ENCODE measurements around the gene SHF. TPM values are rescaled to one million over a fixed set of nuclear protein-coding genes. Genes with fewer than 3 reads are reported as not detected.

SHF gene
- total and polyA plus RNA-seq, 2 experiments from 2014 or later, result 0.32 to 0.93 TPM

DNA sequence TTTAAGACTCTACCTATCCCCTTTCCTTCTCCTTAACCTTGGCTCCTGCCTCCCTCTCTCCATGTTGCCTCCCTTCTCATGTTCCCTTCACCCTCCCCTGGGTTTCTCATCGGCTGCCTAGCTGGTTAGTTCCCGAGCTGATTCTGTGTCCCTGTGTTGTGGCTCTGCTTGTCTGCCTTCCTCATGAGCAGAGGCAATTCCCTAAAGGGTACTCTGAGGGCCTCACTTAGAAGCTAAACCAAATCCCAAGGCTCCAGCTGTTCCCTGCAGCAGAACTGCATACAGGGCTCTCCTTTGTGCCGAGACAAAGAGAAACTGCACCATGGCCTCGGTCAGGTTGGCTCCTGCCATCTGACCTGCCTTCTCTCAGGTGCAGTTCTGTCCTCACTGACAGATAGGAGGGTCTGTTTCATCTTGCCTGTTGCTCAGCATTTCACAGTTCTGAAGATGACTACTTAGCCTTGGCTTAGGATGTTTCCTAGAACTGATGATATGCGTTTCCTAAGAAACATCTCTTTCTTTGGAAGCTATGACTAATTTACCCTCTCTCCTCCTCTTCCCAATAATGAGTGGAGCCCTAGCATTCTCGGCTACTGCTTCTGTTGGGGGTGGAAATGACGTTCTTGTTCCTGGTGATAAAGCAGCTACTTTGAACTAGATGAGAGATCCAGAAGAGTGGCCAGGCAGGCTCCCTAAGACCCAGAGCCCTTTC, 30.9 kb downstream of the SHF start:
- DNase-seq, result peak; percentile 96
- H3F3A ChIP-seq (ENCODE audit: insufficient read depth), result peaks cover 16% of the 10 kb centered on the region
- TF ChIP-seq EZH2 (IDR thresholded peaks at IDR 0.05; ENCODE audit: insufficient read depth, poor library complexity, severe bottlenecking) (no peak), EZH2phosphoT487 (IDR thresholded peaks at IDR 0.05; ENCODE audit: insufficient read depth, low read depth) (no peak)
- H3K79me2 ChIP-seq (ENCODE audit: insufficient read depth), result no peaks in the 10 kb centered on the region
- whole genome bisulfite sequencing, 2 experiments (ENCODE audit: low coverage in 1 of 2, low lambda C conversion rate in 2 of 2, missing lambda C conversion rate in 2 of 2), result 29 to 31% methylated on average over 7 of the region's 7 CpGs
- H3K9ac ChIP-seq, result peak overlapping the region; percentile 79
- peak overlapping the region; percentile 98 for H3K27ac ChIP-seq
- no peaks in the 10 kb centered on the region for H3K9me2 ChIP-seq (ENCODE audit: insufficient read depth)
- peak overlapping the region; percentile 47 for H2AFZ ChIP-seq
- peak overlapping the region; percentile 68 for H3K4me2 ChIP-seq (ENCODE audit: unreplicated experiment)
- no peaks in the 10 kb centered on the region for H4K20me1 ChIP-seq (ENCODE audit: insufficient read depth)
- H3K27me3 ChIP-seq (replicated peaks; ENCODE audit: insufficient read depth), result no peaks in the 10 kb centered on the region
- no peaks in the 10 kb centered on the region for H3K36me3 ChIP-seq (ENCODE audit: low read depth)
- in situ Hi-C loops (cut with MboI), result no loop called here
- peaks cover 15% of the 10 kb centered on the region for H3K4me1 ChIP-seq (ENCODE audit: insufficient read depth)
- no peaks in the 10 kb centered on the region for H3K9me3 ChIP-seq (ENCODE audit: low read depth)
- 0 out of 2 replicates have a peak overlapping the region, but pooled peaks have one; percentile 9 for H3K4me3 ChIP-seq

- no peak overlapping the region for H3K27ac ChIP-seq
- H3K9ac ChIP-seq, result no peak overlapping the region
- no peak for TF ChIP-seq EZH2phosphoT487 (IDR thresholded peaks at IDR 0.05; ENCODE audit: insufficient read depth, low read depth)
- no peak for TF ChIP-seq EZH2 (IDR thresholded peaks at IDR 0.05; ENCODE audit: insufficient read depth, poor library complexity, severe bottlenecking)
- H3K36me3 ChIP-seq (ENCODE audit: low read depth), result no peaks in the 10 kb centered on the region
- WGBS, 2 experiments (ENCODE audit: low coverage in 1 of 2, low lambda C conversion rate in 2 of 2, missing lambda C conversion rate in 2 of 2), result 90 to 91% methylated on average over 8 of the region's 8 CpGs
- H3K4me3 ChIP-seq, result no peak overlapping the region
- H3F3A ChIP-seq (ENCODE audit: insufficient read depth), result peaks cover 16% of the 10 kb centered on the region
- H2AFZ ChIP-seq, result no peak overlapping the region
- no peaks in the 10 kb centered on the region for H3K27me3 ChIP-seq (replicated peaks; ENCODE audit: insufficient read depth)
- no peaks in the 10 kb centered on the region for H3K79me2 ChIP-seq (ENCODE audit: insufficient read depth)
- in situ Hi-C loops (cut with MboI), result no loop called here
- H3K9me2 ChIP-seq (ENCODE audit: insufficient read depth), result no peaks in the 10 kb centered on the region
- DNase-seq, result no peak
- no peak overlapping the region for H3K4me2 ChIP-seq (ENCODE audit: unreplicated experiment)
- peaks cover 15% of the 10 kb centered on the region for H3K4me1 ChIP-seq (ENCODE audit: insufficient read depth)
- no peaks in the 10 kb centered on the region for H4K20me1 ChIP-seq (ENCODE audit: insufficient read depth)
- no peaks in the 10 kb centered on the region for H3K9me3 ChIP-seq (ENCODE audit: low read depth)
Measured at GRCh38 chr15:45155739-45156138, 32.0 kb downstream of the SHF start.

- no peaks in the 10 kb centered on the region for H4K20me1 ChIP-seq (ENCODE audit: insufficient read depth)
- H3K4me2 ChIP-seq (ENCODE audit: unreplicated experiment), result no peak overlapping the region
- H3F3A ChIP-seq (ENCODE audit: insufficient read depth), result peaks cover 10% of the 10 kb centered on the region
- peaks cover 23% of the 10 kb centered on the region for H3K4me1 ChIP-seq (ENCODE audit: insufficient read depth)
- H3K9me3 ChIP-seq (ENCODE audit: low read depth), result no peaks in the 10 kb centered on the region
- H3K27me3 ChIP-seq (replicated peaks; ENCODE audit: insufficient read depth), result no peaks in the 10 kb centered on the region
- in situ Hi-C loops (cut with MboI), result no loop called here
- H3K9ac ChIP-seq, result no peak overlapping the region
- no peak overlapping the region for H2AFZ ChIP-seq
- WGBS, 2 experiments (ENCODE audit: low coverage in 1 of 2, low lambda C conversion rate in 2 of 2, missing lambda C conversion rate in 2 of 2), result 91 to 92% methylated on average over 30 to 36 of the region's 36 CpGs
- H3K4me3 ChIP-seq, result no peak overlapping the region
- H3K36me3 ChIP-seq (ENCODE audit: low read depth), result no peaks in the 10 kb centered on the region
- DNase-seq, result no peak
- H3K9me2 ChIP-seq (ENCODE audit: insufficient read depth), result no peaks in the 10 kb centered on the region
- TF ChIP-seq EZH2 (IDR thresholded peaks at IDR 0.05; ENCODE audit: insufficient read depth, poor library complexity, severe bottlenecking) (no peak), EZH2phosphoT487 (IDR thresholded peaks at IDR 0.05; ENCODE audit: insufficient read depth, low read depth) (no peak)
- H3K79me2 ChIP-seq (ENCODE audit: insufficient read depth), result no peaks in the 10 kb centered on the region
- no peak overlapping the region for H3K27ac ChIP-seq
Measured at GRCh38 chr15:45151998-45152828, 35.6 kb downstream of the SHF start.

GRCh38 chr15:45150997-45151396, 36.8 kb downstream of the SHF start:
- peaks cover 22% of the 10 kb centered on the region for H3K4me1 ChIP-seq (ENCODE audit: insufficient read depth)
- H3K27ac ChIP-seq, result no peak overlapping the region
- H2AFZ ChIP-seq, result no peak overlapping the region
- in situ Hi-C loops (cut with MboI), result no loop called here
- H3K4me2 ChIP-seq (ENCODE audit: unreplicated experiment), result no peak overlapping the region
- no peak for TF ChIP-seq EZH2 (IDR thresholded peaks at IDR 0.05; ENCODE audit: insufficient read depth, poor library complexity, severe bottlenecking)
- 96 to 97% methylated on average over 6 of the region's 6 CpGs for WGBS, 2 experiments (ENCODE audit: low coverage in 1 of 2, low lambda C conversion rate in 2 of 2, missing lambda C conversion rate in 2 of 2)
- H3K4me3 ChIP-seq, result no peak overlapping the region
- no peaks in the 10 kb centered on the region for H3K36me3 ChIP-seq (ENCODE audit: low read depth)
- H3K9ac ChIP-seq, result no peak overlapping the region
- DNase-seq, result no peak
- no peaks in the 10 kb centered on the region for H3K9me3 ChIP-seq (ENCODE audit: low read depth)
- H3F3A ChIP-seq (ENCODE audit: insufficient read depth), result 0 out of 2 replicates have a peak, but pooled peaks cover under 1% of the 10 kb centered on the region
- no peaks in the 10 kb centered on the region for H3K27me3 ChIP-seq (replicated peaks; ENCODE audit: insufficient read depth)
- no peaks in the 10 kb centered on the region for H3K9me2 ChIP-seq (ENCODE audit: insufficient read depth)
- no peaks in the 10 kb centered on the region for H4K20me1 ChIP-seq (ENCODE audit: insufficient read depth)
- H3K79me2 ChIP-seq (ENCODE audit: insufficient read depth), result no peaks in the 10 kb centered on the region
